ENCODE data around the gene NEMP1.

- TF ChIP-seq POLR2AphosphoS5 (IDR thresholded peaks at IDR 0.05; ENCODE audit: low read depth, low read length) = no peak
- no peak for TF ChIP-seq RAD21 (IDR thresholded peaks at IDR 0.05 in 1 of 2, conservative IDR thresholded peaks at IDR 0.05 in 1 of 2; ENCODE audit: low read depth in 2 of 2, low read length in 2 of 2)
- TF ChIP-seq E2F6 (IDR thresholded peaks at IDR 0.05) = no peak
- no peak for TF ChIP-seq POLR2A (IDR thresholded peaks at IDR 0.05; ENCODE audit: control extremely low read depth in 1 of 2, low read depth in 2 of 2, low read length in 2 of 2)
- TF ChIP-seq BRCA1 (IDR thresholded peaks at IDR 0.05; ENCODE audit: low read depth, low read length) = no peak
- no peak for TF ChIP-seq CTCF (IDR thresholded peaks at IDR 0.05; ENCODE audit: control extremely low read depth in 1 of 3, insufficient read depth in 1 of 3, low read depth in 1 of 3, low read length in 3 of 3)
- TF ChIP-seq CEBPB (IDR thresholded peaks at IDR 0.05; ENCODE audit: low read depth, low read length) = no peak
- TF ChIP-seq SP2 (IDR thresholded peaks at IDR 0.05; ENCODE audit: low read length) = no peak
- no peak for TF ChIP-seq TAF1 (IDR thresholded peaks at IDR 0.05; ENCODE audit: low read depth, low read length)
- TF ChIP-seq GTF2F1 (IDR thresholded peaks at IDR 0.05; ENCODE audit: borderline replicate concordance, low read depth, low read length) = no peak
- TF ChIP-seq MAX (IDR thresholded peaks at IDR 0.05) = no peak
- TF ChIP-seq EZH2 (IDR thresholded peaks at IDR 0.05; ENCODE audit: low read depth, low read length, severe bottlenecking) = no peak
- no peak for TF ChIP-seq MAFK (IDR thresholded peaks at IDR 0.05; ENCODE audit: low read depth, low read length)
Measured at GRCh38 chr12:57096099-57096572, 17.5 kb upstream of the NEMP1 start.
